SK-N-SH treated with all-trans-retinoic acid at 6 μM for 48 hours (cell line): Measurements from ENCODE around the gene TSNAX.

Experiments used
- ATAC-seq: fragments of 200-7000 bp; cut with Tn5 transposase; 3 replicates; pipeline ENCODE4 v1.9.1; 2020; ENCODE audit warnings: mild to moderate bottlenecking, moderate library complexity
- ARNTL ChIP-seq: fragments of 450-650 bp; formaldehyde crosslinking; IDR thresholded peaks from 2 replicates; pipeline ENCODE4 v1.5.0; 2020; ENCODE audit warnings: low read depth, mild to moderate bottlenecking, moderate library complexity, borderline replicate concordance
- BACH2 ChIP-seq: fragments of 250-450 bp; sonication (Bioruptor Pico); IDR thresholded peaks from 2 replicates; pipeline ENCODE4 v1.9.0; 2021; ENCODE audit warnings: mild to moderate bottlenecking, borderline replicate concordance
- CSDC2 ChIP-seq: fragments of 250-450 bp; sonication (Bioruptor Pico); IDR thresholded peaks from 2 replicates; pipeline ENCODE4 v1.5.0; 2020; ENCODE audit warnings: mild to moderate bottlenecking, moderate library complexity
- CSRNP3 ChIP-seq: fragments of 250-450 bp; sonication (Bioruptor Pico); IDR thresholded peaks from 2 replicates; pipeline ENCODE4 v1.5.1; 2021; ENCODE audit warnings: mild to moderate bottlenecking, moderate library complexity
- ESRRG ChIP-seq: fragments of 250-450 bp; sonication (Bioruptor Pico); IDR thresholded peaks from 2 replicates; pipeline ENCODE4 v1.6.1; 2021; ENCODE audit warnings: mild to moderate bottlenecking
- GLIS3 ChIP-seq: fragments of 250-450 bp; sonication (Bioruptor Pico); IDR thresholded peaks from 2 replicates; pipeline ENCODE4 v1.5.0; 2020; ENCODE audit warnings: mild to moderate bottlenecking, moderate library complexity
- OSR1 ChIP-seq: fragments of 250-450 bp; sonication (Bioruptor Pico); IDR thresholded peaks from 2 replicates; pipeline ENCODE4 v1.8.0; 2022; ENCODE audit warnings: moderate library complexity, mild to moderate bottlenecking, inconsistent platforms
- PATZ1 ChIP-seq: fragments of 250-450 bp; sonication (Bioruptor Pico); IDR thresholded peaks from 2 replicates; pipeline ENCODE4 v1.8.0; 2020; ENCODE audit warnings: mild to moderate bottlenecking, moderate library complexity, borderline replicate concordance
- POU6F1 ChIP-seq: fragments of 250-450 bp; sonication (Bioruptor Pico); IDR thresholded peaks from 2 replicates; pipeline ENCODE4 v1.8.0; 2021; ENCODE audit warnings: low read depth, mild to moderate bottlenecking, moderate library complexity, borderline replicate concordance
- PPARA ChIP-seq: fragments of 250-450 bp; sonication (Bioruptor Pico); IDR thresholded peaks from 2 replicates; pipeline ENCODE4 v1.5.0; 2020; ENCODE audit warnings: mild to moderate bottlenecking, borderline replicate concordance
- RARB ChIP-seq: fragments of 250-450 bp; sonication (Bioruptor Pico); IDR thresholded peaks from 2 replicates; pipeline ENCODE4 v1.8.0; 2021; ENCODE audit warnings: mild to moderate bottlenecking, moderate library complexity
- SNAI2 ChIP-seq: fragments of 250-450 bp; sonication (Bioruptor Pico); IDR thresholded peaks from 2 replicates; pipeline ENCODE4 v1.5.0; 2020; ENCODE audit warnings: mild to moderate bottlenecking, moderate library complexity
- TCF4 ChIP-seq: fragments of 250-450 bp; sonication (Bioruptor Pico); IDR thresholded peaks from 2 replicates; pipeline ENCODE4 v1.8.0; 2021; ENCODE audit warnings: mild to moderate bottlenecking, moderate library complexity, borderline replicate concordance
- TOX ChIP-seq: fragments of 250-450 bp; sonication (Bioruptor Pico); IDR thresholded peaks from 2 replicates; pipeline ENCODE4 v1.8.0; 2021; ENCODE audit warnings: mild to moderate bottlenecking, moderate library complexity, borderline replicate concordance
- ZC3H10 ChIP-seq: fragments of 250-450 bp; sonication (Bioruptor Pico); IDR thresholded peaks from 2 replicates; pipeline ENCODE4 v1.5.1; 2021; ENCODE audit warnings: mild to moderate bottlenecking, moderate library complexity
- ZFP3 ChIP-seq: fragments of 250-450 bp; sonication (Bioruptor Pico); IDR thresholded peaks from 2 replicates; pipeline ENCODE4 v1.5.0; 2020; ENCODE audit warnings: mild to moderate bottlenecking, moderate library complexity
- ZFP30 ChIP-seq: fragments of 450-650 bp; formaldehyde crosslinking; IDR thresholded peaks from 2 replicates; pipeline ENCODE4 v1.5.0; 2022; ENCODE audit warnings: mild to moderate bottlenecking, moderate library complexity
- ZNF565 ChIP-seq: fragments of 450-650 bp; formaldehyde crosslinking; conservative IDR thresholded peaks from 2 replicates; pipeline ENCODE4 v1.5.0; 2020; ENCODE audit warnings: low read depth, mild to moderate bottlenecking, moderate library complexity
- ZNF70 ChIP-seq: fragments of 450-650 bp; formaldehyde crosslinking; IDR thresholded peaks from 2 replicates; pipeline ENCODE4 v1.5.0; 2020; ENCODE audit warnings: mild to moderate bottlenecking, moderate library complexity
- ZNF8 ChIP-seq: fragments of 450-650 bp; formaldehyde crosslinking; IDR thresholded peaks from 2 replicates; pipeline ENCODE4 v1.5.0; 2020; ENCODE audit warnings: mild to moderate bottlenecking, moderate library complexity
- TF ChIP-seq, protein P1 (sequence below): fragments of 250-450 bp; sonication (Bioruptor Pico); IDR thresholded peaks from 2 replicates; pipeline ENCODE4 v1.5.1; 2020; ENCODE audit warnings: low read depth, mild to moderate bottlenecking, moderate library complexity
- TF ChIP-seq, protein P2 (sequence below): fragments of 250-450 bp; sonication (Bioruptor Pico); IDR thresholded peaks from 2 replicates; pipeline ENCODE4 v1.5.0; 2020; ENCODE audit warnings: mild to moderate bottlenecking, moderate library complexity

The TSNAX gene

DNA sequence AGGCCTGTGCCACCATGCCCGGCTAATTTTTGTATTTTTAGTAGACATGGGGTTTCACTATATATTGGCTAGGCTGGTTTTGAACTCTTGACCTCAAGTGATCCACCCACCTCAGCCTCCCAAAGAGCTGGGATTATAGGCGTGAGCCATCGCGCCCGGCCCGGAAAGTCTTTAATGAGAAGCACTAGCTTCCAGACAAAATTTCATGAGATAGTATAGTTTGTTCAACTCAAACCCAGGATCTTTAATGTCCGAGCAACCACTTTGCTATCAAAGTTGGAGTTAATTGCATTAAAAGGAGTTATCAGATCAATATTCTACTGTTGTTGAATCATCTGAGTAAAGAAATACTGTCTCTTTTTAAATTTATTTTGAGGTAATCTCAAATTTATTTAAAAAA, 4.8 kb downstream of the TSNAX start (continued):
- no peak for TF ChIP-seq BACH2 (CRISPR knock-in tag)
- no peak for TF ChIP-seq ZNF70
- TF ChIP-seq TCF4 (CRISPR knock-in tag) = no peak
- TF ChIP-seq ZFP30 (CRISPR knock-in tag) = no peak
- TF ChIP-seq ZNF565 = no peak

DNA sequence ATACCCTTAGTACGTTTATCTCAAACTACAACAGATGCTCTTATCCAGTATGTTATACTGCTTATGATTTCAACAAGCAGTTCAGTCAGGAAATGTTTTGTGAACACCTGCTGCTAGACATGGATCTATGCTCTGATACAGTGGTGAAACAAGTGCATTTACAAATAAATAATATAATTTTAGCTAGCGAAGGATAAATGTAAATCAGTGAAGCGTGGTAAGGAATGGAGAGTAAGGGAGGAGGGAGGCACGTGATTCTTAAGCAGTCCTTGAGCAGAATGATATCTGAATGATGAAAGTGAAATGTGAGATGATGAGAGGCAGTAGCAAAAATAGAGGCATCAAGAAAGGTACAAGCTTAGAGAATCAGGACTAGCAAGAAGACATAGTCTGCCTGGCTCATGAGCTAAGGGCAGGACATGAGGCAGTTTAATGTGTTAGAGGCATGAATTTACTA, 6.3 kb downstream of the TSNAX start:
- TF ChIP-seq PPARA (no peak), ARNTL (CRISPR knock-in tag) (no peak), BACH2 (CRISPR knock-in tag) (no peak), TOX (no peak), TCF4 (CRISPR knock-in tag) (no peak), PATZ1 (CRISPR knock-in tag) (no peak), CSRNP3 (CRISPR knock-in tag) (no peak), ZNF8 (CRISPR knock-in tag) (no peak), ZNF70 (no peak), RARB (CRISPR knock-in tag) (no peak), ZC3H10 (CRISPR knock-in tag) (no peak)
- TF ChIP-seq, protein P1, sequence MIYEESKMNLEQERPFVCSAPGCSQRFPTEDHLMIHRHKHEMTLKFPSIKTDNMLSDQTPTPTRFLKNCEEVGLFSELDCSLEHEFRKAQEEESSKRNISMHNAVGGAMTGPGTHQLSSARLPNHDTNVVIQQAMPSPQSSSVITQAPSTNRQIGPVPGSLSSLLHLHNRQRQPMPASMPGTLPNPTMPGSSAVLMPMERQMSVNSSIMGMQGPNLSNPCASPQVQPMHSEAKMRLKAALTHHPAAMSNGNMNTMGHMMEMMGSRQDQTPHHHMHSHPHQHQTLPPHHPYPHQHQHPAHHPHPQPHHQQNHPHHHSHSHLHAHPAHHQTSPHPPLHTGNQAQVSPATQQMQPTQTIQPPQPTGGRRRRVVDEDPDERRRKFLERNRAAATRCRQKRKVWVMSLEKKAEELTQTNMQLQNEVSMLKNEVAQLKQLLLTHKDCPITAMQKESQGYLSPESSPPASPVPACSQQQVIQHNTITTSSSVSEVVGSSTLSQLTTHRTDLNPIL (CRISPR knock-in tag) = no peak
- TF ChIP-seq, all 23 proteins: peak for 0
- no peak for ATAC-seq

DNA sequence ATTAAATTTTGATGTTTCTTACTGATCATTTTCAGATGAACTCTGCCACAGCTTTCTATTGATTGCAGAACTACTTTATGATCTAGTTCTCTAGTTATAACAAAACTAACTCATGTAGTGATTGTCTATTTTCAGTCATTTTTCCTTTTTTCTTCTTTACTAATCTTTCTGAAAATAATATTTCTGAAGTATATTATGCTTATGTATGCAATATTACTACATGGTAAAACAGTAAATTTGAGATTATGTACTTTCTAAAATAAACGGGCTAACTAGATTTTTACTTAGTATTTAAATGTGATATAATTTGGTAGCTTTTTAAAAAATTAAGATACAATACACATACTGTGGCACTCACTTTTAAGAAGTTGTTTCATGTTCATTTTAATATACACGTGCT, 7.6 kb downstream of the TSNAX start:
- TF ChIP-seq TOX = no peak
- TF ChIP-seq ZNF565 = no peak
- TF ChIP-seq CSDC2 = no peak
- TF ChIP-seq GLIS3 (CRISPR knock-in tag) = no peak
- ATAC-seq = no peak

DNA sequence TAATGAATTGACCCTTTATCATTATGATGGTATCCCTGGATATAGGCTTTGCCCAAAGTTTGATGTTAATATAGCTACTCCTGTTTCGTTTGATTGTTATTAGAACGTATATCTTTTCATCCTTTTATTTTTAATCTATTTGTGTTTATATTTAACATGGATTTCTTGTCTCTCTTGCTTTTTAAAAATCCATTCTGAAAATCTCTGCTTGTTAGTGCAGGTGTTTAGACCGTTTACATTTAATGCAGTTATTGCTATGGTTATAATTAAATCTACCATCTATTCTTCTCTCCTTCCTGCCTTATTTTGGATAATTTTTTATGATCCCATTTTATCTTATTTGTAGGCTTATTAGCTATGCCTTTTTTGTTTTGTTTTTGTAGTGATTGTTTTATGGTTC, 12.4 kb downstream of the TSNAX start:
- no peak for ATAC-seq
- TF ChIP-seq ESRRG (CRISPR knock-in tag) = no peak
- TF ChIP-seq, protein P1 (CRISPR knock-in tag) = no peak
- TF ChIP-seq ZFP30 (CRISPR knock-in tag) = no peak
- TF ChIP-seq BACH2 (CRISPR knock-in tag) = no peak
- no peak for TF ChIP-seq ZNF70
- no peak for TF ChIP-seq ZNF8 (CRISPR knock-in tag)
- TF ChIP-seq TOX = no peak
- TF ChIP-seq OSR1 (CRISPR knock-in tag) = no peak
- TF ChIP-seq, protein P2, sequence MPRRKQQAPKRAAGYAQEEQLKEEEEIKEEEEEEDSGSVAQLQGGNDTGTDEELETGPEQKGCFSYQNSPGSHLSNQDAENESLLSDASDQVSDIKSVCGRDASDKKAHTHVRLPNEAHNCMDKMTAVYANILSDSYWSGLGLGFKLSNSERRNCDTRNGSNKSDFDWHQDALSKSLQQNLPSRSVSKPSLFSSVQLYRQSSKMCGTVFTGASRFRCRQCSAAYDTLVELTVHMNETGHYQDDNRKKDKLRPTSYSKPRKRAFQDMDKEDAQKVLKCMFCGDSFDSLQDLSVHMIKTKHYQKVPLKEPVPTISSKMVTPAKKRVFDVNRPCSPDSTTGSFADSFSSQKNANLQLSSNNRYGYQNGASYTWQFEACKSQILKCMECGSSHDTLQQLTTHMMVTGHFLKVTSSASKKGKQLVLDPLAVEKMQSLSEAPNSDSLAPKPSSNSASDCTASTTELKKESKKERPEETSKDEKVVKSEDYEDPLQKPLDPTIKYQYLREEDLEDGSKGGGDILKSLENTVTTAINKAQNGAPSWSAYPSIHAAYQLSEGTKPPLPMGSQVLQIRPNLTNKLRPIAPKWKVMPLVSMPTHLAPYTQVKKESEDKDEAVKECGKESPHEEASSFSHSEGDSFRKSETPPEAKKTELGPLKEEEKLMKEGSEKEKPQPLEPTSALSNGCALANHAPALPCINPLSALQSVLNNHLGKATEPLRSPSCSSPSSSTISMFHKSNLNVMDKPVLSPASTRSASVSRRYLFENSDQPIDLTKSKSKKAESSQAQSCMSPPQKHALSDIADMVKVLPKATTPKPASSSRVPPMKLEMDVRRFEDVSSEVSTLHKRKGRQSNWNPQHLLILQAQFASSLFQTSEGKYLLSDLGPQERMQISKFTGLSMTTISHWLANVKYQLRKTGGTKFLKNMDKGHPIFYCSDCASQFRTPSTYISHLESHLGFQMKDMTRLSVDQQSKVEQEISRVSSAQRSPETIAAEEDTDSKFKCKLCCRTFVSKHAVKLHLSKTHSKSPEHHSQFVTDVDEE = no peak
- TF ChIP-seq POU6F1 = no peak
- no peak for TF ChIP-seq TCF4 (CRISPR knock-in tag)
- no peak for TF ChIP-seq PPARA
- no peak for TF ChIP-seq ARNTL (CRISPR knock-in tag)
- TF ChIP-seq CSRNP3 (CRISPR knock-in tag) = no peak
- no peak for TF ChIP-seq PATZ1 (CRISPR knock-in tag)
- TF ChIP-seq CSDC2 = no peak
- TF ChIP-seq SNAI2 (CRISPR knock-in tag) = no peak
- TF ChIP-seq ZFP3 (CRISPR knock-in tag) = no peak
